BE2C (cell line): ENCODE measurements around the gene HNRNPR.
"Not testable (repeated sequence)": the region's sequence is repeated elsewhere in the genome, so short reads cannot be mapped to it uniquely, and the experiment has no call there.

Experiments
- DNase-seq: peaks from one replicate; pipeline ENCODE4 v3.0.0-alpha.2; 2020
- H3K27me3 ChIP-seq: fragments of 250-450 bp; sonication (Bioruptor Pico); 2 replicates; pipeline ENCODE4 v1.5.1; 2020; ENCODE audit warnings: mild to moderate bottlenecking
- H3K36me3 ChIP-seq: fragments of 250-450 bp; sonication (Bioruptor Pico); 2 replicates; pipeline ENCODE4 v1.5.1; 2020; ENCODE audit warnings: mild to moderate bottlenecking
- H3K4me1 ChIP-seq: fragments of 250-450 bp; sonication (Bioruptor Pico); 2 replicates; pipeline ENCODE4 v1.5.1; 2020
- H3K4me3 ChIP-seq: 2 replicates; pipeline ENCODE4 v1.5.1; 2011; ENCODE audit warnings: low read depth, low read length
- H3K9me3 ChIP-seq: fragments of 250-450 bp; sonication (Bioruptor Pico); 2 replicates; pipeline ENCODE4 v1.5.1; 2020
- CTCF ChIP-seq: IDR thresholded peaks from 2 replicates; pipeline ENCODE4 v1.5.1; 2012; ENCODE audit warnings: mild to moderate bottlenecking, low read depth, low read length

HNRNPR gene

DNA sequence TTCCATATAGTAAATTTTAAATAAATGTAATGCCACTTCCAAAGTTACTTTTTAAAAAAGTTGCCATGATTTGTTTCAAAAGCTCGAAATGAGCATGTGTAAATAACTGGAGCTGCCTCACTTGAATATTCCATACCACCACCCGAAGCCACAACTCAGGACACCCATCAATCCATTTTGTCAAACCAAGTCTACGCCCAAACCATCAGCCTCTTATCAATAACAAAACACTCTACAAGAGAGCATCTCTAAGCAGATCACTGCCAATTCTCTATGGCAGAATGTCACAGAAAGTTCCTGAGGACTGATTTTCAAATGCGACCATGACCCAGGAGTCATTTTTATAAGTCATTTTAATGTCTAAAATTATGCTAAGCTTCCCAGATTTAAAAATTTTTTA, 4.5 kb downstream of the HNRNPR start:
- TF ChIP-seq CTCF, result no peak
- no peak overlapping the region for H3K4me3 ChIP-seq
- no peak for DNase-seq
- H3K36me3 ChIP-seq, result peaks cover 28% of the 10 kb centered on the region
- H3K27me3 ChIP-seq, result no peaks in the 10 kb centered on the region
- H3K4me1 ChIP-seq, result no peaks in the 10 kb centered on the region
- no peaks in the 10 kb centered on the region for H3K9me3 ChIP-seq

- Histone ChIP-seq H3K36me3 (peaks cover 40% of the 10 kb centered on the region), H3K4me1 (no peaks in the 10 kb centered on the region), H3K9me3 (no peaks in the 10 kb centered on the region), H3K4me3 (no peak overlapping the region), H3K27me3 (no peaks in the 10 kb centered on the region)
- no peak for TF ChIP-seq CTCF
- no peak for DNase-seq
Observed at GRCh38 chr1:23337869-23338268, 6.2 kb downstream of the HNRNPR start.

- no peak for DNase-seq
- no peak overlapping the region for H3K4me3 ChIP-seq
- no peaks in the 10 kb centered on the region for H3K4me1 ChIP-seq
- H3K9me3 ChIP-seq, result no peaks in the 10 kb centered on the region
- no peak for TF ChIP-seq CTCF
- H3K36me3 ChIP-seq, result peaks cover 62% of the 10 kb centered on the region
- no peaks in the 10 kb centered on the region for H3K27me3 ChIP-seq
Observed at GRCh38 chr1:23331713-23332112, 12.4 kb downstream of the HNRNPR start.

- no peak for TF ChIP-seq CTCF
- H3K4me1 ChIP-seq, result no peaks in the 10 kb centered on the region
- H3K27me3 ChIP-seq, result no peaks in the 10 kb centered on the region
- H3K4me3 ChIP-seq, result no peak overlapping the region
- no peaks in the 10 kb centered on the region for H3K9me3 ChIP-seq
- DNase-seq, result no peak
- H3K36me3 ChIP-seq, result peaks cover 66% of the 10 kb centered on the region
Observed at GRCh38 chr1:23330846-23331245, 13.2 kb downstream of the HNRNPR start.

DNA sequence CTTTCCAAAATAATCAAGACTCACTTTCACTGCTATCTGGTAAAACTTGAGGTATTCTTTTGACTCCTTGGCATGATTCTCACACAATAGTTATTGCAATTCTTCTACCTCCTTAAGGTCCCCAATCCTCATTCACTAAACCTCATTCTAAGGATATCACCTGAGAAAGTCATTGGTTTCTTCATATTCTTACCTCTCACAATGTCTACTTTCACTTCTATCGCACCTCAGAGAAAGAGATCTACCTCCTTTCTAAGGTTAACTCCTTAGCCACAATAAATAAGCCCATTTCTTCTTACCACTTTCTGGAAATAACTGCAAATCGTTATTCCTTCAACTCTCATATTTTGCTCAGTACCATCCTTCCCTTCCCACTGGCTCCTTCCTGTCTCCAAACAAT, 18.7 kb downstream of the HNRNPR start:
- H3K27me3 ChIP-seq, result no peaks in the 10 kb centered on the region
- TF ChIP-seq CTCF, result no peak
- H3K9me3 ChIP-seq, result no peaks in the 10 kb centered on the region
- DNase-seq, result no peak
- H3K4me3 ChIP-seq, result no peak overlapping the region
- H3K4me1 ChIP-seq, result no peaks in the 10 kb centered on the region
- peaks cover 58% of the 10 kb centered on the region for H3K36me3 ChIP-seq

DNA sequence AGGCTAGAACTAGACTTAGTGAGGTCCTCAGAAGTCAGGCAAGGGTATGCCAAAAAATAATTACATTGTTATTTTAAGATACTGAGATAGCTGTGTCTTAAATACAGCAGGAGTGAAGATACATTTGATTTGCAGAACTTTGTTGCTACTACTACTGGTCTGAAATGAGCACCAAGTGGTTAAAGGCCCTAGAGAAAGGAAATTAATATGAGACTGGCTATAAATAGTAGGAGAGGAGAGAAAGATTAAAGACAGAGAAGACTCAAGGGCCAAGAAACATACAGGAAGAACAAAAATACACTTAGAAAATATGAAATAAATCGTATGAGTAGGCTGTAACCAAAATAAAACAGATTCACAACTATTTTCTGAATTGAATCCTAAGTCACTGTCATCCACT, 21.3 kb downstream of the HNRNPR start:
- Histone ChIP-seq H3K36me3 (peaks cover 57% of the 10 kb centered on the region), H3K9me3 (no peaks in the 10 kb centered on the region), H3K4me1 (no peaks in the 10 kb centered on the region), H3K27me3 (no peaks in the 10 kb centered on the region), H3K4me3 (no peak overlapping the region)
- no peak for TF ChIP-seq CTCF
- no peak for DNase-seq

DNA sequence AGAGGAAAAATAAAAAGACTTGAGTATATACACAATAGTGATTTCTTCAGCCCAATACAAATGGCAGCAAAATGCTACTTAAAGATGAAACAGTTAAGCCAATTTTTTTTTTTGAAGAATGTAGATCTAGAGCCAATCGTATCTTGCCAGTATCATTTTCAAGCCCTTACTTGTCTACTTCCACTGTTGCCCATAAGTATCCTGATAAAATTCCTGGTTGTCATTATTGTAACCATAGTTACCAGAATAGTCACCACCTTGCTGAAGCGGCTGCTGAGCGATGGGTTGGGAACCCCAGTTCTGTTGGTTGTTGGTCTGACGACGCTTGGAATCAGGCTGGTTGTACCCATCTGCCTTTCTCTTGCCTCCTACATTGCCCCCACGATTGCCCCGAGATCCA, 33.8 kb downstream of the HNRNPR start:
- H3K4me3 ChIP-seq, H3K27me3 ChIP-seq, DNase-seq, H3K9me3 ChIP-seq, H3K4me1 ChIP-seq: not testable (repeated sequence)
- peaks cover 17% of the 10 kb centered on the region for H3K36me3 ChIP-seq
